HG03342 (cell line): Measurements from ENCODE around the gene AIFM3.

ENCODE experiments used
- ATAC-seq: cut with Tn5 transposase; IDR thresholded peaks from one replicate; pipeline ENCODE4 v1.9.1; 2021; ENCODE audit warnings: mild to moderate bottlenecking, moderate library complexity; ENCODE audit not compliant: unreplicated experiment

Gene AIFM3

GRCh38 chr22:20990184-20991180 lies 23.4 kb downstream of the AIFM3 start:
- ATAC-seq, result no peak

DNA sequence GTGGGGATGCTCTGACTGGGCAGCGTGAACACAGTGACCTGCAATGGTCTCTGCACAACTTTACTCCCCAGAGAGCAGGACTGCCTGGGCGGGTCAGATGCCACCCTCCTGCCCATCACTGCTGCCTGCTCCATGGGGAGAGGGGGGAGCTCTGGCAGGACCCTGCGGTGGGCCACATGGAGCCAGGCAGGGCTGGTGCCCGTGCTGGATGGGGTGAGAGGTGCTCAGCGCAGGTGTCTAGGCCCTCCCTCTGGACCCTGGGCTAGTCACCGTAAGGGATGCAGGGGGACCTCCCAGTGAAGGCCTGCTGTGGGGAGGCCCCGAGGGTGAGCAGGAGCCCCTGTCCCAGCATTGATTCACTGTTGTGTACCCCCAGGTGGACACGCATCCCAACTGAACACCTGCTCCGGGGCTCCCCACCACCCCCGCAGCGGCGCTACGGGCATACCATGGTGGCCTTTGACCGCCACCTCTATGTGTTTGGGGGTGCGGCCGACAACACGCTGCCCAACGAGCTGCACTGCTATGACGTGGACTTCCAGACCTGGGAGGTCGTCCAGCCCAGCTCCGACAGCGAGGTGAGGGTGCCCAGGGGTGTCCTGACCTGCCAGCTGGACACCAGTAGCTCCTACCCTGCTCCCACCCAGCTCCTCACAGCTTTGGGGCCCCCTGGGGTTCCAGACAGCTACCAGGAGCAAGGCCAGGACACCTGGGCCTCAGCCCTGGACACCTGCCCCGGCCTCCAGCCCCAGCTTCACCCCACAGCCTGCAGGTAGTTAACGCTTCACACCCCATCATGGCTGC lies 24.4 kb downstream of the AIFM3 start:
- ATAC-seq, result no peak

GRCh38 chr22:20992056-20992442 lies 25.0 kb downstream of the AIFM3 start:
- ATAC-seq, result no peak

- no peak for ATAC-seq
These were observed 25.6 kb downstream of the AIFM3 start for GRCh38 chr22:20992456-20993303.

GRCh38 chr22:20993304-20994127 lies 26.5 kb downstream of the AIFM3 start:
- no peak for ATAC-seq

- no peak for ATAC-seq
These were observed 27.3 kb downstream of the AIFM3 start for GRCh38 chr22:20994128-20994901.

GRCh38 chr22:20994902-20995241 lies 27.8 kb downstream of the AIFM3 start:
- ATAC-seq, result no peak

DNA sequence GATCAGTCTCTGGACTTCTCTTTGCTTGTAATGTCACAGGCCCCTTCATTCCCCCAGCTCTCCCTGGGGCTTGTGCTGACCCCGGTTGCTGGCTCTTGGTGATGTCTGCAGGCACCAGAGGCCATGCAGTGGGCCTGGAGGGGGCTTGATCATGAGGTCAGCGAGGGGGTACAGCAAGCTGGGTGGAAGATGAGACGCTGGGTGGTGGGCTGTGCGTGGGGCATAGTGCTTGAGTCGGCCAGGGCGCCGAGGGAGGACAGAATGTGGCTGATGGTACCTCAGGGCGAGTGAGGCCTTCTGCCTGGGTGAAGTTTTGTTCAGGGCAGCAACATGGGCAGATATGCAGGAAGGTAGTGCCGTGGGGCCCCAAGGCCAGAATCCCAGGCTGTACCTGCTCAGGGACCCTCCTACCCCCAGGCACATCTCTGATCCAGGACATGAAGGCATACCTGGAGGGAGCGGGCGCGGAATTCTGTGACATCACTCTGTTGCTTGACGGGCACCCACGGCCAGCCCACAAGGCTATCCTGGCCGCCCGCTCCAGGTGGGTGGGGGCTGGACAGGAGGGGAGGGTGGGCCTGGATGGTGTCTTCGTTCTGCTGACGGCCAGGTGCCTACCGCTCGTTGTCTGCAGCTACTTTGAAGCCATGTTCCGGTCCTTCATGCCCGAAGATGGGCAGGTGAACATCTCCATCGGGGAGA lies 28.4 kb downstream of the AIFM3 start:
- no peak for ATAC-seq

GRCh38 chr22:20996031-20996410 lies 29.0 kb downstream of the AIFM3 start:
- no peak for ATAC-seq

GRCh38 chr22:20996598-20997535 lies 29.8 kb downstream of the AIFM3 start:
- ATAC-seq, result no peak

GRCh38 chr22:20997536-20998257 lies 30.6 kb downstream of the AIFM3 start:
- no peak for ATAC-seq

DNA sequence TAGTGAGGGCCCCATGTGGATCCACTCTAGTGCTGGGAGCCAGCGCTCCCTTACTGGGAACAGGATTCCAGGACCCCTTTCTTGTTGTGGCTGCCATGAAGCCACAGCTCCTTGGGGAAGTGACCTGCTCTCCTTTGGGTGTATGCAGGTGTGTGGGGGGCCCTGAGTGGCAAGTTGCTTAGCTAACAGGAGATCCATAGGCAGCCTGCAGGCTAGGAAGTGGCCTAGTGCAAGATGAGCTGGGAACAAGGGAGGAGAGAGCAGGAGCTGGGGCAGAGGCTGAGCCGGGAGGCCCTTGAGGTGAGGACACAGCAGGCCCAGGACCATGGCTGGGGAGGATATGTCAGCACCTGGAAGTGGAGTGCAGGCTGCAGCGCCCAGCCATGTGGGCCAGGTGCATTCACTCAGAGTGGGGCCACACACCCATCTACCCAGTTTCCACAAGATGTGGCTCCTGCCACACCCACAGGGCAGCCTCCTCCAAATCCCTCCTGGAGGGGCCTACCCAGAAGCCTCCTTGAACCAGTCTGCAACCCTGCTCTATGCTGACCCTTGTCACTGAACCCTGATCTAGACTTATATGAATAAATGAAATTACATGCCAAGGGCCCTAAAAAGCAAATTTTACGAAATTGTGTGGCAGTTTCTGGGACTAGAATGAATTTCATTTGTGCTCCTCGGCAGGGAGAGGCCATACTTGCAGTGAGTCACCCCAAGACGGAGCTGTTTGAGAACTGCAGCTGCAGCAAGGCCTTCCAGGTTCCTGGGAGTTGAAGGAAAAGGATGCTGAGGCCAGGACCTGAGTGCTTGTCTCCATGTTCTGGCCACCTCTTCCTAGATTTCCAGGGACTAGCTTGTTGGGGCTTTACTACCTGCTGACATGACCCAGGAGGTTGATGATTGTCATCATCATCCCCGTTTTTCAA lies 31.6 kb downstream of the AIFM3 start:
- no peak for ATAC-seq

DNA sequence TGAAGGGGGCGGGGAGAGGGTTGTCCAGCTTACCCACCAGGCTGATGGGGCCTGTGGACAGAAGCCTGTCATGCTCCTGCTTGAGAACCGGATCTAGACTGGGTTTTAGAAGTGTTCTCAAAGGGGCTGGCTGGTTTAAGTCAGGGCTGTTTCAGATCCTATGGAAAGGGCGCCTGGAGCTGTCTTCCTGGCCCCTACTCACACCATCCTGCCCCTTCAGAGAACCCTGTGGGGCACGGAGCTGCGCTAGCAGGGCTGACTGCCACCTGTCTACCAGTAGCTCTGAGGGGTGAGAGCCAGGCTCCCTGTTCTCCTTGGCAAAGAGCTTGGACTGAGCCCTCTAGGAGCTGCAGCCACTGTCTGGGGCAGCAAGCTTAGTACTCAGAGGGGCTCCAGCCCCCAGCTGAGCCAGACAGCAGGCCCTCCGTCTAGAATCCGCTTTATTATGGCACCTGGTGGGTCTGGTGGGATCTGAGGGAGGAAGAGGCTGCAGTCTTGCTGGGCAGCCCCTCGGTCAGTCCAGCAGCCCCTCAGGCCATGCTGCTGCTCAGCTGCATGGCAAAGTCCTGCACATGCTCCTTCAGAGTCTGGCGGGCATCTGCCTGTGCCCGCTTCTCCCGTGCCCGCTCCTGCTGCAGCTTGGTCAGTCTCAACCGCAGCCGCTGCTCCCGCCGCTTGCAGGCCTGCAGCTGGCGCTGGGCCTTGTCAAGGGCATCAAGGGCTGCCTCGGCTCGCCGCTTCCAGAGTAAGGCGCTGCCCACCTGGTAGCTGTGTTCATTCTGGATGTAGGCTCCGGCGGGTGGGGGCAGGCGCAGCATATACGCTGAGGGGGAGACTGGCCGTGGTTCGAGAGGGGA lies 32.5 kb downstream of the AIFM3 start:
- no peak for ATAC-seq

DNA sequence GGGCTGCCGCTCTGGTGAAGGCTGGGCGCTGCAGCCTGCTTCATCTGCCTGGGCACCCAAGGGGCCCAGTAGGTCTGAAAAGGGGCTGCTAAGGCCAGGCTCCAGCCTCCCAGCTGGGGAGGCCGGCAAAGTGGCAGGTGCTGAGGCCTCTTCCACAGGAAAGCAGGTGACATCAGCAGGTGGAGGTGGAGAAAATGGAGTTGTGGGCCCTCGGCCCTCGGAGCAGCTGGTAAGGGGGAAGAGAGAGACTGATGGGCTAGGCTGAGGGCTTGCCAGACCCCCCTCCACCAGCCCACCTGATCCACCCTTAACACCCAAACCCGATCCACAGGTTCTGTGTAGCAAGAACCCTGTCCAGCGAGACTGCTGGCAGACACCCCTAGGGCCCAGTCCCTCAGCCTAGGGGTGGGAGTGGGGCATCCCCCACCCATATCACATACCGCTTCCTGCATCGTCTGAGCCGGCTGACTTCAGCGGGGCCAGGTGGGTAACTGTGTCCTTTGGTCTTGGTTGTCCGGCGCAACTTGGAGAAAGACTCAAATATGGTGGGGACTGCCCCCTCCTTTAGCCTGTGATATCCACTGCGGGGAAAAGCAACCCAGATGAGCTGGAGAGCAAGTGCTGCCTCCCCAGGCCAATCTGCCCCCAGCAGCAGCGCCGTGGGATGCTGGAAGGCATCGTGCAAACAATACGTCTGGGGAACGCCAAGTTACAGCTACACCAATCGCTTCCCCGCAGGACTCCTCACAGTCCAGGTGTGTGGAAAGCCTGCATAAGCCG lies 33.3 kb downstream of the AIFM3 start:
- ATAC-seq, result no peak
